GM18868 (cell line): ENCODE results near the gene CAPN8.

Experiments
- ATAC-seq: cut with Tn5 transposase; IDR thresholded peaks from one replicate; pipeline ENCODE4 v1.9.1; 2021; ENCODE audit warnings: mild to moderate bottlenecking, moderate library complexity; ENCODE audit not compliant: unreplicated experiment

Gene CAPN8

GRCh38 chr1:223657978-223658377 lies 7.5 kb downstream of the CAPN8 start:
- no peak for ATAC-seq

DNA sequence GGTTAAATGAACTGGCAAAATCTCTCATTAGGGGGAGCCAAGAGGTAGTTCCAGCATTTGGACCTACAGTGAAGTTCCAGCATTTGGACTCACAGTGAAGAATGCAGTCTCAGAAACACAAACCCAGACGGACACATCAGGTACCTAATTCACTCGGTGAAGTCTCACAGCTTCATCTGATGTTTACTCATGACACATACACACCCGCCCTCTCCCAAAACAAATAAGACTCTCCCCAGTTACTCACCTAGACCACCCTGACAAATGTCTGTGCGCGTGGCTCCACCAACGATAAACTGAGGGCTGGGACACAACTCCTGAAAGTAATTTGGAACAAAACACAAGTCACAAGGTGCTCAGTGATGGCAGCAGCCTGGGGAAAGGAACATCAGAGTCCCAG lies 11.4 kb downstream of the CAPN8 start:
- no peak for ATAC-seq

DNA sequence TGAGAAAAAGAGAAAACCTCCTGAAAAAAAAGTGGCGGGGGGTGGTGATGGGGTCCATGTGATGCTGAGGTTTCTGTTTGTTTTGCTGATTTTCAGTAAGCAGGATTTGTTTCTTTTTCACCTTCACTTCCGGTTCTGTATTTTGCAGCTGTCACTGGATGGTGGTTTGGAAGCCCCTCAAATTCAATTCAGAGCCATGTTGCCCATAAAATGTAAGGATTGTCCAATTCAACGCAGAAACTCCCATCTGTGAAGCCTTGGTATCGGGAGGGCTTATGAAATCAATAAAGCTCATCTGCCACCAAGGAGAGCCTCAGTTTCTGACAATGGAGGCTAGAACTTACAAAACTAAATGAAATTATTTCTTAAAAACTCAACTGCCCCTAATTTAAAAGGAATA lies 12.1 kb downstream of the CAPN8 start:
- no peak for ATAC-seq

DNA sequence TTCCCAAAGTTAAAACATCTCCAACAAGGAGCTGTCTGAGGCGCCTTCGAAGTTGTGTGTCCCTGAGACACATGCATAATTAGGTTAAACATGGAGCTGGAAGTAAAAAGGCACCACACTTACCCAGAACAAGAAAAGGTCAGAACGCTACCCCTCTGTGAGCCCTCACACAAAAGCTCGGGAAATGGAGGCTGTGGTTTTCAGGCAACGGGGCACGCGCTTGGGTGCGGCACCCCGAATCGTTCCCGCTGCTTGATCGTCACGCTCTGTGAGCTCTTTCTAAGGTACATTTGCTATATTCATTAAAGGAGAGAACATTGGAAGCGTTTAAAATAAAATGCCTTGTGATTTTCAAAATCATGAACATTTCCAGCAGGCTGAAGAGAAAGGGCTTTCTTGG lies 12.5 kb downstream of the CAPN8 start:
- no peak for ATAC-seq

DNA sequence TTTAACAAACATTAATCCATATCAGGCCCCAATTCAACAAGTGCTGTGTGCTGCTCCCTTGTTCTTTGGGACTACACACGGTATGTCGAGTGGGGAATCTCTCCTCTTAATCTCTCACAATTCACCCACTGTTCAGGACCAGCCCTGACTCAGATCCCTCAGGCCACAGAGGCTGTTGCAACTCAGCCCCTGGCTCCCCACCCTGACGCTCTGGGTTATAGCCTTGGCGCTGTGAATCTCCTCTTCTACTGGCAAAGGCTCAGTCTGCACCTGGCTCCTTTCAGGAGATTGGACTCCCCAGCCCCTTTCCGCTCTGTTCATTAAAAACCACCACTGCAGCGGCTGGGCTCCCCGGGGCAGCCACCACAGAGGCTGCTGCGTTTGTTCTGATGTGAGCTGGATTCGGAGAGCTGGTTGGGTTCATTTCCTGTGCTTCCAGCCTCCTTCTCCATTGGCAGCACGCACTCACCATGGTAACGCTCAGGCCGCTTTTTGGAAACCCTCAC lies 13.0 kb downstream of the CAPN8 start:
- no peak for ATAC-seq

DNA sequence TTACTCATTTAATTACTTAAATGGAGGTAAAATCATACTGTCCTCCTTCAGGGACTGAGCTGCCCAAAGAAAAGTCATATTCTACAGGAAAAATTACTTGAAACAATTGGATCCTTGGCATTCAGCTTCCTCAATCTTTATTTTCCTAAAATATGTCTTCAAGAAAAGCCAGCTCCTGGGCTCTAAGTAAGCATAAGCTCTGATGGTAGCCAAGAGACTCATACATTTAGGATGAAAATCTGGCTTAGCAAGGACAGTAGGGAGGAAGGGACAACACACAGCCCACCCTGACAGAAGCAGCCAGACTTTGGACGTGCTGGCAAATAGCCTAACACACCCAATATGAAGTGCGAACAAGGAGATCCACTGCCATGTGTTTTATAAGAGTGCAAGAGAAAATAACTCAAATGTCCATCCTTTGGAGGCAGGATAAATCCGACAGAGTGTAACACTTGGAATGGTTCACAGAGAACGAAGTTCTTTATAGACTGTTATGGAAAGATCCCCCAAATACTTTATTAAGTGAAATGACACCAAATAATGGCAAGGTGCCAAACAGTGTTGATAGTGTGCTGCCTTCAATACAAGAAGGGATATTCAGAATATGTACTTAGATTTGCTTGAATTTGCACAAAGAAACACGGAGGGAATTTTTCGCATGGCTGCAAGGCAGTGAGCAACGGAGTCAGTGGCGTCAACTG lies 14.1 kb downstream of the CAPN8 start:
- no peak for ATAC-seq

DNA sequence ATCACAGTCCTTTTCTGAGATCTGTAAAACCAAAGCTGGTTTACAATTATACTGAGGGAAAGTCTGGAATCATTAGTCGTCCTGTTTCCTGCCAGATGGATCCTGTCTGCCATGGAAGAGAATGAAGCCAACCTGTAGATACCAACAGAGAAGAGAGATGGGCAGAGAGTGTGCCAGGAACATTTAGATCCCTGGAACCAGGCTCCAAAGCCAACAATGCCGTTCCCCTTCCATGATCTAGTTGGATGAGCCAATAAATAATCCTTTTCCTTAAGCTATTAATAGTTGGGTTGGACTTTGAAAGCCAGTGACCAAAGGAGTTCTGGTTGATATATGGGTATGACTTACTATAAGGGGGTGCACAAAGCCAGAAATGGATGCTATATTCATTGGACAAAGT lies 15.0 kb downstream of the CAPN8 start:
- ATAC-seq: no peak

DNA sequence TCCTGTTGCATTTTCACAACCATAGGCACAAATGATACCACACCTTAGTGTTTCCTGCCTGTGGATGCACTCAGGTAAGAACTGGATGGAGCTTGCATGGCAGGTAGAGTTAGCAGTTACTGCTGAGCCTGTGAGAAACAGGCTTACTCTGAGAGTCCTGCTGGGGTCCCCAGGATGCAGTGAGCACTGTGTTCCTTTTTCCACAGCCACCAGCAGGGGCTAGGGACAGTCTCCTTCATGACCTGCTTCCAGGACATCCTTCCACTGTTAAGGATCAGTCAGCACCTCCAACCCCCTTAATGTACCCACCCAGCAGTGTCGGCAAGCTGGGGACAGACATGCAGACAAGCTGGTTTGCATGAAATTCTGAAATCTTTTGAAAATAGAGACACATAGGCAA lies 16.3 kb downstream of the CAPN8 start:
- ATAC-seq: no peak

DNA sequence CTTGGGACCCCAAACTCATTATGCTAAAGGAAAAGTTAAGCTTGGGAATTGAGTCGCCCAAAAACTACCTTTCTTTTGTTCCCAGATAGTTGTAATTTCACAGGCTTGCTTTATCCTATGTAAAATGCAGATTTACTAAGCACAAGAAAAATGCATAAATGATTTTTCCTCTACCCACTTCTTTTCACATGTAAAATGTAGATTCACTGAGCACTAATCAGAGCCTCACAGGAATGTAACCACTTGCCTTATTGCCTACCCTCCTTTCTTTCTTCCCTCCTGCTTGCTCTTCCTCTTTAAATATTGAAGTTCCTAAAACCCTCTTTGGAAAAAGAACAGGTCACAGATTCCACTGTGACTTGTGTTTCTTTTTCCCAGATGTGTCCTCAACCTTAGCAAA lies 18.3 kb downstream of the CAPN8 start:
- no peak for ATAC-seq

GRCh38 chr1:223645903-223646302 lies 19.6 kb downstream of the CAPN8 start:
- no peak for ATAC-seq

DNA sequence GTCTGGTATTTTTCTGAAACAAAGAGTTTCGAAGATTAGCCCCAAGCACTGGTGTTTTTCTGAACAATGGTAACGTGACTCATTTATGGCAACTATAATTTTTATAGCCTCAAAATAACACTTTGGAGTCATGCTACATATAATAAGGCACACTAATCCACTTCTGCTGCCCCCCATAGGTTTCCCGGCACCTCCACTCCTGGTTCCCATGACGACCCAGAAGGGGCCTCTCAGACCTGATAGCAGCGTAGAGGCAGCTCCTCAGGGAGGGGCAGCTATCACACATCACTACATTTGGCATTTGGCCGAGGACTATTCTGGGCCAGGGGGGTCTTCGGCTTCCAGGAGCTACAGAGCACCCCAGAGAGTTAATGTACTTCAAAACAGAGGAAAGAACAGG lies 23.3 kb downstream of the CAPN8 start:
- no peak for ATAC-seq

DNA sequence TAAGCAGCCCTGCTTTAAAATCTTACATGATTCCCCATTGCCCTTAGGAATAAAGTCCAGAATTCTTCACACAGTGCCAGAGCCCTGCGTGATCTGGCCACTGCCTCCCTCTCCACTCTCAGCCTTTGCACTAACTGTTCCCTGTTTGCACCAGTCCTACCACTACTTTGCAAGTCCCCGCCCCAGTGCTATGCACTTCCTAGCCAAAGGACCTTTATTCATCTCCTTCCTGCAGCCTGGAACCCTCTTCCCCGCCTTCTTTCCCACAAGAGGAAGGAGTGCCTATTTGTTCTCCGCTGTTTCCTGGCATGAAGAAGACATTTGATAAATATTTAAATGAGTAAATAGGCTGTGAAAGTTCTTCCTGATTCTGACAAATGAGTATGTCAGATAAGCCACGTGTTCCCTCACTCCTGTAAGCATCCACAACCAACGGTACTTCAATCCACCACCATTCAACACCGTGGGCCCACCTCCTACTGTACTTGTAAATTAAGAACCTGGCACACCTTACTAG lies 23.9 kb downstream of the CAPN8 start:
- no peak for ATAC-seq

- ATAC-seq: no peak
These were observed 26.2 kb downstream of the CAPN8 start for GRCh38 chr1:223639331-223639749.

DNA sequence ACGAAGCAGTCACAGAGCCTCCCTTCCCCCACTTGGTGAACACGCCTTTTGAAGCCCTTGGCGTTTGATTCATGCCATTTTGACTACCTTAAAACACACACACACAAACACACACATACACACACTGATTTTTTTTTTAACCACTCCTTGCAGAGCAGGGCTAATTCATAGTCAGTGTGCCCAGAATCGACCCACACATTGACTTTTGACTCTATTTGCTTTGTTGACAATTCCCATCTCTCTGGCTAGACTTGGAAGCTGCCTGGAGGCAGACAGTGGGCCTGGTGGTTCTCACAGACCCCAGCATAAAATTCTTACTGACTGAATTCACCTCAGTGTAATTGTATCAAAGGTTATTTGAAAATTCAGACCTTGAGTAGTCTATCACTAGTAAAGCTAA lies 30.3 kb downstream of the CAPN8 start:
- no peak for ATAC-seq

GRCh38 chr1:223634423-223634822 lies 31.1 kb downstream of the CAPN8 start:
- ATAC-seq: no peak

GRCh38 chr1:223631956-223632355 lies 33.5 kb downstream of the CAPN8 start:
- no peak for ATAC-seq

DNA sequence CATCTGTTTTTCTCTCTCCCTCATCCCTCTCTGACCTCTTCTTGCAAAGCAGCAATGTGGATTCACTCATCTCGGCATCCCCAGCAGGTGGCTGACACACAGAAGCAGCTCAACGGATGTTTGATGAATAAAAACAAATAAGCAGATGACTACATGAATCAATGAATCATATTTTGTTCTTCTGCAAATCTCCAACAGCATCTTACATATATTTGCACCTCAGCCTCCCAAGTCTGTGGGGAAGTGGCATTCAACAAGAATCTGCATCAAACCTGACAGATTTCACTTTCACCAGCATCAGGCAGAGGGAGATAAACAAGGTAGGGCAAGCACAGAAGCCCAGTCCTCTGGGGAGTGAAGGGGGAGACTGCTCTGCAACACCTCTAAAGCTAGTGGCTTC lies 34.0 kb downstream of the CAPN8 start:
- ATAC-seq: no peak

- ATAC-seq: no peak
These were observed 36.4 kb downstream of the CAPN8 start for GRCh38 chr1:223629126-223629457.

DNA sequence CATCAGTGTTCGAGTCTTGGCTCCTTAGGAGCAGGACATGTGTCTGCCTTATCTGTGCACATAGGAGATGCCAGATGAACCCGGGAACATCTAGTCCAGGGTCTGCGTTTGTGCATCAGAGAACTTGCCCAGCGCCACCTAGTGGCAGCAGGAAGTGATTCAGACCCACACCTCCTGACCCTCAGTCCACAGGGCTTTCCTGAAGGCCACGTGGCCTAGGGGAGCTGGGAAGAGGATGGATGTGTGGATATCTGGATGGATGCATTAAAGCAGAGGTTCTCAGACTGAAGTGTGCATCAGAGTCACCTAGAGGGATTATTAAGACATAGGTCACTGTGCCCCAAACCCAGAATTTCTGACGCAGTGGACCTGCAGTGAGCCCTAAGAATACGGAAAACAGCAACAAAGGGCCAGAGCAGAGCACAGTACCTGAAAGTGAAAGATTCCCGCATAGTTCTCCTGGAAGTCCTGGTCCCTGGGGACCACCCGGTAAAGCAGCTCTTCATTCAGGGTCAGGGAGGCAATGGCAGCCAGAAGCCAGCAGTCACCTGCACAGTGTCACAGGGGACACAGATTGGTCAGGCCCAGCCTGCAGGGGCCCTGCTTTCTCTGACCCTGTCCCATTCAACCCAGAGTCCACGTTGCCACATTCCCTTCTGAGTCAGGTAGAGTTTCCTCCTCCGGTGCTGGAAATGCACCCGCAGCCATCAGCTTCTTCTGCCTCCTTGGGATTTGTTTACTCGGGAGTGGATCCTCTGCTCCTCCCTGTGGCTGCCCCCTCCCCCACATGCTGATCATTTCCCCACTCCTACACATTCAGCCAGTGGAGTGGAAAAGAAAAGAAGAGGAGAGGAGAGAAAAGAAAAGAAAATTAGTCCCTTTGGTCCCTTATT lies 37.0 kb downstream of the CAPN8 start:
- peak; percentile 67 for ATAC-seq

DNA sequence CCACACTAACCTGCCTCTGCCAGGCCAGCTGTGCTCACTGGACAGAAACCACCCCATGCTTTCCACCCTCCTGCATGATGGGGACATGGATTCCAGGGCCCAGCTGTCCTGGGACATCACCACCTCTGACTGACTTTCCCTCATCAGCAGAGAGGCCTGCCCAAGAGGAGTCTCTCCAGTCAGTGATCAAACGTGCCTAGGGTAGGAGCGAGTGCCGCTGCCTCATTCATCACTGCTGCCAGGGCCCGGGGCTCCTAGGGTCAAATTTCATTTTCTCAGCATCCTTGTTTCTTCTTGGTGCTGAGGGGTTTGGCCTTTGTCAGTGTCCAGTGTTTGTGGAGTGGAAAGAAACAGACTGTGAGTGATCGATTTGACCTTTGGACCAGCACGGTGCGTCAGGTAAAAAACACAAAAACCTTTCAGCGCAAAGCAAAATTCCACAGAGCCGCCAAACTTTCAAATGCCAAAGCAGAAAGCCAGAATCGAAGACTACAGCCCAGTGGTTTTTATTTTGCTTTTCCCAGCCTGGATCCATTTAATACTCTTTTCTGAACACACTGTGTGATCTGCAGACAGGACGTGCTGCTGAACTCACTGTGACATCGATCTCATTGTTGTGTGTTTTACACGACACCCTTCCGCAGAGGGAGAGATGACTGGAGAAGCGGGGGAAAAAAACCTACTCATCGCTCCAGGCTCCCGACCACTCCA lies 43.2 kb downstream of the CAPN8 start:
- ATAC-seq: no peak

- peak; percentile 92 for ATAC-seq
These were observed 44.2 kb downstream of the CAPN8 start for GRCh38 chr1:223621312-223621734.
